Esophagus muscularis mucosa (tissue), 4 donors: ENCODE measurements around the gene TAAR8. TPM values are rescaled to one million over a fixed set of nuclear protein-coding genes. Genes with fewer than 3 reads are reported as not detected.
"Not testable (repeated sequence)": the region's sequence is repeated elsewhere in the genome, so short reads cannot be mapped to it uniquely, and the experiment has no call there.

Experiments
- DNase-seq: peaks from one replicate; pipeline ENCODE4 v3.0.0-alpha.2; 2017; ENCODE audit errors: extremely low spot score
- H3K27ac ChIP-seq, 4 donors: fragments of 200-600 bp; sonication (generic); replicated peaks in 1 of 4; 1 replicate in 3 of 4; 2 replicates in 1 of 4; pipeline ENCODE4 v1.5.1; 2016 to 2019; ENCODE audit warnings: mild to moderate bottlenecking in 1 of 4
- H3K27me3 ChIP-seq, 4 donors: fragments of 200-600 bp; sonication (generic); one replicate each; pipeline versions ENCODE4 v1.5.1 to v1.6.0; 2016 to 2019
- H3K36me3 ChIP-seq, 4 donors: fragments of 200-600 bp; sonication (generic); one replicate each; pipeline ENCODE4 v1.5.1; 2016 to 2019
- H3K4me1 ChIP-seq, 4 donors: fragments of 200-600 bp; sonication (generic); one replicate each; pipeline ENCODE4 v1.5.1; 2016 to 2019
- H3K4me3 ChIP-seq, 4 donors: fragments of 200-600 bp; sonication (generic); 1 replicate in 2 of 4; 2 replicates in 2 of 4; pipeline ENCODE4 v1.5.1; 2016 to 2019; ENCODE audit warnings: mild to moderate bottlenecking in 4 of 4, moderate library complexity in 1 of 4
- H3K9me3 ChIP-seq, 4 donors: fragments of 200-600 bp; sonication (generic); 1 replicate in 3 of 4; 2 replicates in 1 of 4; pipeline ENCODE4 v1.5.1; 2016 to 2019
- EP300 ChIP-seq: sonication (generic); formaldehyde crosslinking; IDR thresholded peaks from one replicate; pipeline ENCODE4 v1.6.1; 2017; ENCODE audit warnings: antibody characterized with exemption
- POLR2A ChIP-seq: fragments of 450-650 bp; IDR thresholded peaks from one replicate; pipeline ENCODE4 v1.6.1; 2017; ENCODE audit warnings: antibody characterized with exemption, moderate library complexity, mild to moderate bottlenecking, low read depth
- POLR2AphosphoS5 ChIP-seq, 2 donors: sonication (generic); formaldehyde crosslinking; IDR thresholded peaks; one replicate each; pipeline ENCODE4 v1.6.1; 2017; ENCODE audit warnings: antibody characterized with exemption in 2 of 2
- WGBS: methylation state at CpG from one replicate; pipeline ENCODE4 v1.1.5; 2018; 5-methylcytosine and 5-hydroxymethylcytosine counted together
- intact Hi-C: fragments of 100-400 bp; cut with DNase I; formaldehyde crosslinking; loops from one replicate; pipeline ENCODE4 v1.15.1; 2023
- total RNA-seq, 4 donors: library from RNA; depleted of rRNA; stranded (reverse); fragments of >200 nt; gene quantifications; one replicate each; pipeline versions ENCODE4 v1.1.0 to v1.2.1, GENCODE V29; 2016
- TF ChIP-seq, protein P1 (sequence below), 3 experiments: fragments of 200-600 bp in 2 of 3; fragments of 450-650 bp in 1 of 3; sonication (generic) in 2 of 3; IDR thresholded peaks; one replicate each; pipeline ENCODE4 v1.5.1; 2017 to 2019; ENCODE audit warnings: antibody characterized with exemption in 3 of 3, mild to moderate bottlenecking in 2 of 3, moderate library complexity in 1 of 3

TAAR8 gene
- total RNA-seq, 4 donors from 2014 or later = not detected

DNA sequence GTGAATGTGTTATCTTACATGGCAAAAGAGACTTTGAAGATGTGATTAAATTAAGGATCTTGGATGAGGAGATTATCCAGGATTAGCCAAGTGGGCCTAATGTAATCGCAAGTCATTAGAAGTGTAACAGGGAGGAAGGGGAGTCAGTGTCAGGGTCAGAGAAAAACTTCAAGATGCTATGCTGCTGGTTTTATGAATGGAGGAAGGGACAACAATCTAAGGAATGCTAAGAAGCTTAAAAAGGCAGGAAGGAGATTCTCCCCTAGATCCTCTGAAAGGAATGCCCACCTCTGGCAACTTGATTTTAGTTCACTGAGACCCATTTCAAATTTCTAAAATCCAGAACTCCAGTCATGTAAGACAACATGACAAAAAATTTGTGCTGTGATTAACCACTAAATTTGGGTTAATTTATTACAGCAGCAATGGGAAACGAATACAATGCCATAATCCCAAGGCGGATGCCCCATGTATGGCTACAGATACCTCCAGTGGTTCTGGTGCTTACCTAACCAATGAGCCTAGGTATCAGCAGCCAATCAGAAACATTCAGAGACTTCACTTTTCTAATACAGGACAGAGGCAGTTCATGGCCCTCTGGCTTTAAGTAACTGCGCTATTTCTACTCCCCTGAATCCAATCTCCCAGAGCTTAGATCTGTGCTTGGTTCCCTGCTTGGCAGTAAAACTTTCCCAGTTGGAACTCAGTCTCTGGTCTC lies 3.6 kb upstream of the TAAR8 start:
- TF ChIP-seq POLR2AphosphoS5 (IDR thresholded peaks at IDR 0.05) = no peak
- TF ChIP-seq, protein P1, sequence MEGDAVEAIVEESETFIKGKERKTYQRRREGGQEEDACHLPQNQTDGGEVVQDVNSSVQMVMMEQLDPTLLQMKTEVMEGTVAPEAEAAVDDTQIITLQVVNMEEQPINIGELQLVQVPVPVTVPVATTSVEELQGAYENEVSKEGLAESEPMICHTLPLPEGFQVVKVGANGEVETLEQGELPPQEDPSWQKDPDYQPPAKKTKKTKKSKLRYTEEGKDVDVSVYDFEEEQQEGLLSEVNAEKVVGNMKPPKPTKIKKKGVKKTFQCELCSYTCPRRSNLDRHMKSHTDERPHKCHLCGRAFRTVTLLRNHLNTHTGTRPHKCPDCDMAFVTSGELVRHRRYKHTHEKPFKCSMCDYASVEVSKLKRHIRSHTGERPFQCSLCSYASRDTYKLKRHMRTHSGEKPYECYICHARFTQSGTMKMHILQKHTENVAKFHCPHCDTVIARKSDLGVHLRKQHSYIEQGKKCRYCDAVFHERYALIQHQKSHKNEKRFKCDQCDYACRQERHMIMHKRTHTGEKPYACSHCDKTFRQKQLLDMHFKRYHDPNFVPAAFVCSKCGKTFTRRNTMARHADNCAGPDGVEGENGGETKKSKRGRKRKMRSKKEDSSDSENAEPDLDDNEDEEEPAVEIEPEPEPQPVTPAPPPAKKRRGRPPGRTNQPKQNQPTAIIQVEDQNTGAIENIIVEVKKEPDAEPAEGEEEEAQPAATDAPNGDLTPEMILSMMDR (IDR thresholded peaks at IDR 0.05) = no peak
- WGBS = 91% methylated on average over 4 of the region's 4 CpGs

DNA sequence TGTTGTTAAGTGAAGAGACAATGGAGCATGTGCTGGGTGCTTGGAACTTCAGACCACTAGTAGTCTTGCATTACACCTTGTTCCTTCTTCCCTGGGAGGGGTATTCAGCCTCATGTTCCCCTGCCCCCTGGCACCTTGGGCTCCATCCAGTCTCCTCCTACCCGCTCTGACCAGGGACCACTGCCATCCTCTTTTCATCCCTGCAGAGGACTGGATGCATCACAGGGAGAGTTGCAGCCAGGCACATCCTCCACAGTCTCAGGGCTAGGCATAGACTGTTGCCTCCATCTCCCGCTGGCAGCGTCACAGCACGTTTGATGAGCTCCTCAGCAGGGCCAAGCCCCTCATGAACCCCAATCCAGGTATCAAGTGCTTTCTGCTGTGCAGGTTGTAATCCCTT lies 1.3 kb upstream of the TAAR8 start:
- WGBS = 81% methylated on average over 4 of the region's 4 CpGs
- H3K27me3 ChIP-seq = peaks cover 0 to 6% (median 0%) of the 10 kb centered on the region in 4 donors
- H3K4me3 ChIP-seq = no peak overlapping the region
- no peak for DNase-seq
- no peaks in the 10 kb centered on the region for H3K9me3 ChIP-seq
- intact Hi-C loops = no loop called here
- TF ChIP-seq, protein P1 (IDR thresholded peaks at IDR 0.05) = no peak
- no peak for TF ChIP-seq POLR2AphosphoS5 (IDR thresholded peaks at IDR 0.05)
- TF ChIP-seq EP300 = no peak
- no peak for TF ChIP-seq POLR2A
- no peaks in the 10 kb centered on the region for H3K36me3 ChIP-seq
- no peaks in the 10 kb centered on the region for H3K4me1 ChIP-seq
- H3K27ac ChIP-seq = no peak overlapping the region

More for the DNA sequence above, 3.6 kb upstream of the TAAR8 start:
- Histone ChIP-seq H3K4me3 (no peak overlapping the region), H3K9me3 (no peaks in the 10 kb centered on the region), H3K27me3 (no peaks in the 10 kb centered on the region), H3K4me1 (no peaks in the 10 kb centered on the region), H3K36me3 (no peaks in the 10 kb centered on the region), H3K27ac (no peak overlapping the region)
- no peak for DNase-seq
- intact Hi-C loops = no loop called here

DNA sequence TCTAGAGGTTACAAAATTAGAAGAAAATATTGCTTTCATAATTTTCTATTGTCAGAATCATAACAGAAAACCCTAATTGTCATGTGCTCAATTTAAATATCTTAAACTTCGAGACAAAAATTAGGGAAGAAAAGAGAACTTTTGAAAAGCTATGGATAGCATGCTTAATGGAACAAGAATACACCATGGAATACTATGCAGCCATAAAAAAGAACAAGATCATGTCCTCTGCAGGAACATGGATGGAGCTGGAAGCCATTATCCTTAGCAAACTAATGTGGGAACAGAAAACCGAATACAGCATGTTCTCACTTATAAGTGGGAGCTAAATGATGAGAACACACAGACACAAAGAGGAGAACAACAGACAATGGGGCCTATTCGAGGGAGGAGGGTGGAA lies 7.6 kb downstream of the TAAR8 start:
- DNase-seq, H3K27me3 ChIP-seq, H3K27ac ChIP-seq, H3K9me3 ChIP-seq, H3K36me3 ChIP-seq, H3K4me3 ChIP-seq, H3K4me1 ChIP-seq, intact Hi-C loops: not testable (repeated sequence)
- 75% methylated on average over 3 of the region's 3 CpGs for WGBS

DNA sequence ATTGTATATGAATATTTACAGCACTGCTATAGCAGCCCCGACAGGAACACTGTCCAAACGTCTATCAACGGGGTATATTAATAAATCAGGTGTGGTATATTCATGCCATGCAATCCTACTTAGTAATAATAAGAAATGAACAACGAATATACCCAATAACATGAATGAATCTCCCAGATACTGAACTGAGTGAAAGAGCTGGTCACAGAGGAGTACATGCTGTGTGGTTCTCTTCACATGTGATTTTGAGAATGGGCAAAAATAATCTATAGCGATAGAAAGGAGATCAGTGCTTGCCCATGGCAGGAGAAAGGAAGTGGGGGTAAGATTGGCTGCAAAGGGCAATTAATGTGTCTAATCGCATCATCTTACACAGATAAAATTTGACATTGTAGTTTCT lies 13.9 kb downstream of the TAAR8 start:
- Histone ChIP-seq H3K4me3 (no peak overlapping the region), H3K4me1 (no peaks in the 10 kb centered on the region), H3K27me3 (peaks cover 0 to 10% (median 0%) of the 10 kb centered on the region in 4 donors), H3K36me3 (no peaks in the 10 kb centered on the region), H3K27ac (no peak overlapping the region), H3K9me3 (no peaks in the 10 kb centered on the region)
- 81% methylated on average over 6 of the region's 6 CpGs for WGBS
- intact Hi-C loops = no loop called here
- TF ChIP-seq EP300 = no peak
- TF ChIP-seq, protein P1 (IDR thresholded peaks at IDR 0.05) = no peak
- no peak for TF ChIP-seq POLR2AphosphoS5 (IDR thresholded peaks at IDR 0.05)
- no peak for TF ChIP-seq POLR2A
- DNase-seq = no peak

DNA sequence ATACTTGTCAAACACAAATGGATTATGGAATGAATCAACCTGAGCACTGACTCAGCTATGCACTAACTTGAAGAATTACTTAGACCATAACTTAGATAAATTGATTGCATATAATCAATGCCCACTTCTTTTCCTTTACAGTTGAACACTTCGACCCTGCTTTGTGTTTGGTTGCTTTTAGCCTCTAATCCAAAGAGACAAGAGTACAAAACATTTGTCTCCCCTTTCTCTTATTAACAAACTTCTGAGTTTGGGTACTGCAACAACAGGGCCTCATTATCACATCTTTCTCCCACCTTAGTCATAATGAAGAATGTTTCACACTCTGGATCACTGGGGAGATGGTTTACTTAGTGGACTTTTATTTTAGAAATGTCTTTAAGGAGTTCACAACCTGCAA lies 15.1 kb downstream of the TAAR8 start:
- Histone ChIP-seq H3K9me3 (no peaks in the 10 kb centered on the region), H3K4me3 (no peak overlapping the region), H3K36me3 (no peaks in the 10 kb centered on the region), H3K27ac (no peak overlapping the region), H3K27me3 (peaks cover 0 to 13% (median 0%) of the 10 kb centered on the region in 4 donors), H3K4me1 (no peaks in the 10 kb centered on the region)
- TF ChIP-seq EP300 (no peak), POLR2AphosphoS5 (IDR thresholded peaks at IDR 0.05) (no peak), POLR2A (no peak)
- TF ChIP-seq, protein P1 (IDR thresholded peaks at IDR 0.05) = no peak
- DNase-seq = no peak
- intact Hi-C loops = no loop called here
- 54% methylated on average over 1 of the region's 1 CpG for WGBS
